ENCODE data around the gene THOC7. TPM values are rescaled to one million over a fixed set of nuclear protein-coding genes. Genes with fewer than 3 reads are reported as not detected.

Gene THOC7
- 10 to 100 TPM; 19.4 to 64.4 (median 36.5) TPM for total RNA-seq

DNA sequence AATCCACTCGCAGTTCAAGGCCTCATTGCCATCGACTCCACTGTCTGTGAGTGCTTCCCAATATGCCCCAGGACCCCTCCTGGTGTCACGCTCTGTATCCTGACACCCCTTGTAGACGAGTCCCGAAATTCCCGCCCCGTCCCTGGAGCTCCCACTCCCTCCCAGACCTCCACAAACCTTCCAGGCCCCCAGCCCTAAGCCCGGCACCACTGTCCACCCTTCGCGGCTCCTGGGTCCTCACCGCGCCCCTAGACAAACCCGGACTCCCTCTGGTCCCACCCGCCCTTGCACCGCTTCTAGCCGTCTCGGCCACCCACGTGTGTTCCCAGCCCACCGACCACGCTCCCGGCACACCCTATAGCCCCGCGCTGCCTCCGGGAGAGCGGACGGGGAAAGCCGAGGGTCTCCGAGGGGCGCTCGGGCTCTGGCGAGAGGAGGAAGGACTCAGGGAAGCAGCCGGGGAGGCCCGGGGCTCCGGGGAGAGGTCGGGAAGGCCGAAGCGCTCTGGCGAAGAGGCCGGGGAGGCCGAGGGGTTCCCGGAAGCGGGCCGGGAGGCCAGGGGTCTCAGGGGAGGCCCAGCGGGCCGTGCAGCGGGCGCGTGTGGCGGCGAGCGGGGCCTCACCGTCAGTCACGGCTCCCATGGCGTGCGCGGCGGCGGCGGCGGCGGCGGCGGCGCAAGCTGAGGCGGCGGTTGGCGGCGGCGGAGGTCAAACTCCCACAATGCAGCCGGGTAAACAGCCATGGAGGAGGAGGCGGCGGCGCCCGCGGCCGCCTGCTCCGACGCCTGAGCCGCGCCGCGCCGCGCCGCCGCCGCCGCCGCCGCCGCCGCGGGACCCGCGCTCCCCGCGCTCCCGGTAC, at the start of gene THOC7, which contains the start of gene ATXN7:
Gene THOC7 (minus strand): TSS at position 656 of the 858 bp plus-strand sequence. CDS start 15 bp downstream, at position 641.
Gene ATXN7 (plus strand): TSS at position 718 of the 858 bp plus-strand sequence. CDS start 48,732 bp downstream, outside the sequence.
- DNase-seq = peak; percentile 57 to 86 (median 85)
- H3K4me3 ChIP-seq = peak within 1 kb of the TSS; percentile 96 to 98 (median 97)
- no peaks in the 10 kb centered on the region for H3K27me3 ChIP-seq
- H3K4me1 ChIP-seq = peaks cover 0 to 8% (median 4%) of the 10 kb centered on the region in 4 donors
- TF ChIP-seq CTCF (IDR thresholded peaks at IDR 0.05) (no peak), POLR2A (IDR thresholded peaks at IDR 0.05) (peak in 1 of 2 donors; percentile 15)
- no peaks in the 10 kb centered on the region for H3K9me3 ChIP-seq
- H3K36me3 ChIP-seq = no peaks in the 10 kb centered on the region
- H3K27ac ChIP-seq = peak within 1 kb of the TSS; percentile 90 to 92 (median 92)

- DNase-seq = peak; percentile 64 to 87 (median 80)
- Histone ChIP-seq H3K9me3 (no peaks in the 10 kb centered on the region), H3K4me1 (peaks cover 0 to 30% (median 6%) of the 10 kb centered on the region in 4 donors), H3K27me3 (no peaks in the 10 kb centered on the region), H3K36me3 (peaks cover 0 to 22% (median 0%) of the 10 kb centered on the region in 3 donors), H3K4me3 (peak overlapping the region; percentile 72 to 98 (median 87)), H3K27ac (peak overlapping the region; percentile 96 to 100 (median 98))
- TF ChIP-seq CTCF (IDR thresholded peaks at IDR 0.05) (peak in 1 of 6 experiments; percentile 1), POLR2A (IDR thresholded peaks at IDR 0.05) (no peak)
These were observed 49.4 kb upstream of the THOC7 start for GRCh38 chr3:63912768-63913588.

DNA sequence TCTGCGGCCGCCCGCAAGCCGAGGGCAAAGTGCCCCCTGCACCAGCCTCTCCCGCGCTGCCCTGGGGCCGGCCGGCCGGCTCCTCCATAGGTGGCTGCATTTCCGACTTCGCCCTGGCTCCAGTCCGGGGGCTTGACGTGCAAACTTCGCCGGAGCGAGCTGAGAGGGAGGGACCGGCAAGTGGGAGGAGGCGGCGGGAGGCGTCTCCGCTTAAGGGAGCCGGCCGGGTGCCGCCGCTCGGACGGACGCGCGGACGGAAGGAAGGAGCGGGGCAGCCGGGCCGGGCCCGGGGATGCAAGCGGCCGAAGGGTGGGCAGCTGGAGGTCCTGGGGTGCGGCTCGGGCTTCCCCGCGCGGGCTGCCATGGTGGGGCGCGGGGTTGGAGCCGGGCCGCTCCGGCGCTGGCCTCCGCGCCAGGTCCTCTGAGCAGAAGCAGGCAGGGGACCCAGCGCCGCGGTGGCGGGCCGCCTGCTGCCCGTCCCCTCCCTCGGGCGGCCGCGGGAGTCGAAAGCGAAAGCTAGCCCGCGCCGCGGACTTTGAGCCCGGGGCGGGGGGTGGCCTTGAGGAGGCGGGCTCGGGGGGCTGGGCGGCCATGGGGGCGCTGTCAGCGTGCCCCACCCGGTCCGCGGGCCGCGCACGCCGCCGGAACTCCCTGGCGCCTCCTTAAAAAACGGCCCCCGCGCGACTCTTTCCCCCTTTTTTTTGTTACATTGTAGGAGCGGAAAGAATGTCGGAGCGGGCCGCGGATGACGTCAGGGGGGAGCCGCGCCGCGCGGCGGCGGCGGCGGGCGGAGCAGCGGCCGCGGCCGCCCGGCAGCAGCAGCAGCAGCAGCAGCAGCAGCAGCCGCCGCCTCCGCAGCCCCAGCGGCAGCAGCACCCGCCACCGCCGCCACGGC, 48.5 kb upstream of the THOC7 start, which contains the start of gene SCAANT1:
Gene SCAANT1 (minus strand): TSS at position 511 of the 895 bp plus-strand sequence.
- Histone ChIP-seq H3K4me3 (peak within 1 kb of the TSS; percentile 72 to 98 (median 87)), H3K27ac (peak within 1 kb of the TSS; percentile 96 to 100 (median 98)), H3K9me3 (no peaks in the 10 kb centered on the region), H3K36me3 (peaks cover 0 to 15% (median 0%) of the 10 kb centered on the region in 3 donors), H3K27me3 (no peaks in the 10 kb centered on the region), H3K4me1 (peaks cover 0 to 30% (median 6%) of the 10 kb centered on the region in 4 donors)
- TF ChIP-seq POLR2A (IDR thresholded peaks at IDR 0.05) (peak; percentile 78 to 84), CTCF (IDR thresholded peaks at IDR 0.05) (peak in 3 of 6 experiments; percentile 29 to 34 (median 31))
- peak; percentile 81 to 96 (median 94) for DNase-seq

DNA sequence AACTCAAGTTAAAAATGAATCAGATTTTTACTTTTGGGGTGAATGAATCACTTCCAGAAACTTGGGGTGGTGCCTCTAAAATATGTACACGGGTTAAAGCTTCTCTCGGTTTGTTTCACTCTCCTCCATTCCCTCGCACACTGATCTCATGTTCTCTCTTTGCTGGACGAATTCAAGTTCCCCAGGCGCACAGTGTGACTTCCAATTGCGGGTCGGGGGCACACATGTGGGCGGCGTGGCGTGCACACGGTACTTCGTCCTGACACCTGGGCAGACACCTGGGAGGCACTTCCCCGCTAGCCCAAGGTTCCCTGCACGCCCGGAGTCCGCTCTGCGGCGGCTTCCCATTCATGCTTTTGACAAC, 47.9 kb upstream of the THOC7 start:
- Histone ChIP-seq H3K27ac (peak overlapping the region; percentile 96 to 100 (median 98)), H3K4me3 (peak overlapping the region; percentile 72 to 98 (median 87)), H3K36me3 (peaks cover 0 to 15% (median 0%) of the 10 kb centered on the region in 3 donors), H3K27me3 (no peaks in the 10 kb centered on the region), H3K4me1 (peaks cover 0 to 30% (median 6%) of the 10 kb centered on the region in 4 donors), H3K9me3 (no peaks in the 10 kb centered on the region)
- DNase-seq = no peak
- no peak for TF ChIP-seq CTCF (IDR thresholded peaks at IDR 0.05)
- no peak for TF ChIP-seq POLR2A (IDR thresholded peaks at IDR 0.05)

Data from Peyer's patch (tissue), 4 donors.